Activated CD8-positive, alpha-beta memory T cell treated with anti-CD3 and anti-CD28 coated beads, Interleukin-2, amount 50 U/mL, for 48 hours (primary cell): ENCODE data around the gene COX20.

Source experiments
- DNase-seq: peaks from one replicate; pipeline ENCODE4 v3.0.0-alpha.2; 2020

Gene COX20

DNA sequence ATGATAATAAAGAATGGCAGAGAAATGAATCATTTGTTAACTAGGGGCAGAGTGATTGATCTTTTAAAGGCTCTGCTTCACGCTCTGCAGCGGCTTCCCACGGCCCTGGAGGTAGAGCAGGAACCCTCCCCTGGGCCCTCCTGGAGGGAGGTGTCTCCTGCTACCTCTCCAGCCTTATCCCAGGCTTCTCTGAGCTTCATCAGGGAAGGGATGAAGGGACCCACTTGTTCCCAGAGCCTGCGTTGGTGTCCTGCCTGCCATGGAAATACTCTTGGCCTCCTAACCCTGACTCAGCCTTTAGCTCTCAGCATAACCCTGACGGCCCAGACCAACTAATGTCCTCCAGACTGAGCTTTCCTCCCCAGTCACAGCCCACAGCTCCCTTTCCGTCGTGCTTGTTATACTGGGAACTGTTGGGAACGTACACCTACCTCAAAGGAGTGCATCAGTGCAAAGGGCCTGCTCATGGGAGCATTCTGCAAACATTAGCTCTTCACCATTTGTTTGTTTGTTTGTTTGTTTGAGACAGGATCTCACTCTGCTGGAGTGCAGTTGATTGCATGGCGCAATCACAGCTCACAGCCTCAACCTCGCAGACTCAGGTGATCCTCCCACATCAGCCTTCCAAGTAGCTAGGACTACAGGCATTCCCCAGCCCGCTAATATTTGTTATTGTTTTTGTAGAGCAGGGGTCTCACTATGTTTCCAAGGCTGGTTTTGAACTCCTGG, 46.3 kb downstream of the COX20 start:
- DNase-seq: no peak

DNA sequence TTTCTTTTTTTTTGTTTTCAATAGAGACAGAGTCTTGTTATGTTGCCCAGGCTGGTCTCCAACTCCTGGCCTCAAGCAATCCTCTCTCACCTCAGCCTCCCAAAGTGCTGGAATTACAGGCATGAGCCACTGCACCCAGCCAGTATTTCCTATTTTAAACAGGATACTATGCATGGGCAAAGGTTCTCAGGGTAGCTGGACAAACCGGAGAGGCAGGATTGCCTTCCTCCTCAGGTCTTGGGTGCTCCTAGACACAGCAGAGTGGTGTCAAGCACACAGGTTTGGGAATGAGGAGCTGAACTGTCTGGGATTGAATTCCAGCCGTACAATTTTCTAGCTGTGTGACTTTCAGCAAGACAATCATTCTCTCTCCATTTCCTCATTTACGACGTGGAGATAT, 51.8 kb downstream of the COX20 start:
- no peak for DNase-seq

DNA sequence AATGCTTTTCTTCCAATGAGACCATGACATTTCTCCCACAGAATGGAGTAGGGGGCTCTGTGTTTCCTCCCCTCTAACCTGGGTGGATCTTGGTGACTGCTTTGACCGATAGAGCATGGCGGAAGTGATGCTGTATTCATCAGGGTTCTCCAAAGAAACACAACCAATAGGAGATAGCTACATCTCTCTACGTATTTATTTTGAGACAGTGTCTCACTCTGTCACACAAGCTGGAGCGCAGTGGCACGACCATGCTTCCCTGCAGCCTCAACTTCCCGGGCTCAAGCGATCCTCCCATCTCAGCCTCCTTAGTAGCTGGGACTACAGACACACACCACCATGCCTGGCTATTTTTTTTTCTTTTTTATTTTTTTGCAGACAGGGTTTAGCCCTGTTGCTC, 58.4 kb downstream of the COX20 start:
- DNase-seq: no peak
